TTC549 (cell line): ENCODE data around the gene RASSF8.

Source experiments
- FAIRE-seq: peaks from 2 replicates; lab custom pipeline; 2012; peaks lifted over from hg19 to GRCh38; lab: Jason Lieb, UNC

The RASSF8 gene

GRCh38 chr12:26126340-26127284, 168.1 kb downstream of the RASSF8 start:
- no peak for FAIRE-seq

GRCh38 chr12:26127404-26127803, 168.9 kb downstream of the RASSF8 start:
- FAIRE-seq: no peak

- no peak for FAIRE-seq
Measured at GRCh38 chr12:26128168-26128567, 169.7 kb downstream of the RASSF8 start.
